Cerebellar nuclear complex (tissue), 1 donor: ENCODE data around the gene STRN3.
"Not testable (repeated sequence)": the region's sequence is repeated elsewhere in the genome, so short reads cannot be mapped to it uniquely, and the experiment has no call there.

ENCODE experiments used
- DNase-seq, 2 experiments: peaks; one replicate each; lab custom pipeline; 2025; lab: John Stamatoyannopoulos, UW

Gene STRN3, protein sequence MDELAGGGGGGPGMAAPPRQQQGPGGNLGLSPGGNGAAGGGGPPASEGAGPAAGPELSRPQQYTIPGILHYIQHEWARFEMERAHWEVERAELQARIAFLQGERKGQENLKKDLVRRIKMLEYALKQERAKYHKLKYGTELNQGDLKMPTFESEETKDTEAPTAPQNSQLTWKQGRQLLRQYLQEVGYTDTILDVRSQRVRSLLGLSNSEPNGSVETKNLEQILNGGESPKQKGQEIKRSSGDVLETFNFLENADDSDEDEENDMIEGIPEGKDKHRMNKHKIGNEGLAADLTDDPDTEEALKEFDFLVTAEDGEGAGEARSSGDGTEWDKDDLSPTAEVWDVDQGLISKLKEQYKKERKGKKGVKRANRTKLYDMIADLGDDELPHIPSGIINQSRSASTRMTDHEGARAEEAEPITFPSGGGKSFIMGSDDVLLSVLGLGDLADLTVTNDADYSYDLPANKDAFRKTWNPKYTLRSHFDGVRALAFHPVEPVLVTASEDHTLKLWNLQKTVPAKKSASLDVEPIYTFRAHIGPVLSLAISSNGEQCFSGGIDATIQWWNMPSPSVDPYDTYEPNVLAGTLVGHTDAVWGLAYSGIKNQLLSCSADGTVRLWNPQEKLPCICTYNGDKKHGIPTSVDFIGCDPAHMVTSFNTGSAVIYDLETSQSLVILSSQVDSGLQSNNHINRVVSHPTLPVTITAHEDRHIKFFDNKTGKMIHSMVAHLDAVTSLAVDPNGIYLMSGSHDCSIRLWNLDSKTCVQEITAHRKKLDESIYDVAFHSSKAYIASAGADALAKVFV

DNA sequence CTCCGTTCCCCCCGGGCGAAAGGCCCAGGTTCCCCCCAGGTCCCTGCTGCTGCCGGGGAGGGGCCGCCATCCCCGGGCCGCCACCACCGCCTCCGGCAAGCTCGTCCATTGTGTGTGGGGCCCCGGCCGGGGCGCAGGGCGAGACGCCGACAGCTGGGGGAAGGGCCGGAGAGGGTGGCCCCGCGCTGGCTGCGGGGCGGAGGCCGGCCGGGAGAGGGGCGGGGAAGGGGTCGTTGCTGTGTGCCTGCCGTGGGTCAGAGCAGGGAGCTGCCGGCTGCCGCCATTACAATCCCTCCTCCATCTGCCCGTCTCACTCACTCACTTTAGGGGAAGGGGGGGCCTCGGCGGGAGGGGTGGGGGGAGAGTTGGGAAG lies at the start of gene STRN3:
TSS of gene STRN3 (minus strand) at position 303 of the 373 bp plus-strand sequence. CDS start at position 109, 194 bp downstream.
- DNase-seq: no peak

DNA sequence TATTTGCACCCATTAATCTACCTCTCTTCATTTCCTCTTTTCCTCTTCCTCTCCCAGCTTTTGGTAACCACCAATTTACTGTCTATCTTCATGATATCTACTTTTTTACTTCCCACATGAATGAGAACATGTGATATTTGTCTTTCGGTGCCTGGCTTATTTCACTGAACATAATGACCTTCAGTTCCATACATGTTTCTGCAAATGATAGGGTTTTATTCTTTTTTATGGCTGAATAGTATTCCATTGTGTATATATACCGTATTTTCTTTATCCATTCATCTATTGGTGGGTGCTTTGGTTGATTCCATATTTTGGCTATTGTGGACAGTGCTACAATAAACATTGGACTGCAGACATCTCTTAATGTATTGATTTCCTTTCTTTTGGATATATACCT lies 49.0 kb upstream of the STRN3 start:
- DNase-seq: no peak

DNA sequence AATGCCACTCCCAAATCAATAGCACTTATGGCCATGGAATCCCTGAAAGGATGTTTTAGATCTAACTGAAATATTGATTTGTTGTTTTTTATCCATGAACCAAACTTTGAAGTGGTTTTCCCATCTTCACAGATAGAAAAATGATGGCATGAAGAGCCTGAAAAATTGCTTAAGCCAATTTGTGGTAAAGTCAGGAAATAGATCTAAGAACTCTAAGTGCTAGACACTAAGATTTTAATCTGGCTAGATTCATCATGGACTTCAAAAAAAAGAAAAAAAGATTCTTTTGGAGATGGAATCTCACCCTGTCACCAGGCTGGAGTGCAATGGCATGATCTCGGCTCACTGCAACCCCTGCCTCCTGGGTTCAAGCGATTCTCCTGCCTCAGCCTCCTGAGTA lies 45.0 kb upstream of the STRN3 start:
- DNase-seq: no peak

DNA sequence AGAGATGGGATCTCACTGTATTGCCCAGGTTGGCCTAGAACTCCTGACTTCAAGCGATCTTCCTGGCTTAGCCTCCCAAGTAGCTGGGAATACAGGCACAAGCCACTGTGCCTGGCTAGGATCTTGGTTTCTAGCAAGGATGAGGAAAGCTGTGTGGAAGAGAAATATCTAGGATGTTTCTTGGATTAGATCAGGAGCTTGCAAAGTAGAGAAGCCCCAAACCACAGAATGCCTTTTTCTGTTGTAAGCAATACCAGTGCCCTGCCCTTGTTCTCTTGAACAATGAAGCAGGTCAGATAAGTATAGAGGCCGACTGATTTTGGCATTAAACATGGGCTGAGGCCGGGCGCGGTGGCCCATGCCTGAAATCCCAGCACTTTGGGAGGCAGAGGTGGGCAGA lies 44.3 kb upstream of the STRN3 start:
- no peak for DNase-seq

DNA sequence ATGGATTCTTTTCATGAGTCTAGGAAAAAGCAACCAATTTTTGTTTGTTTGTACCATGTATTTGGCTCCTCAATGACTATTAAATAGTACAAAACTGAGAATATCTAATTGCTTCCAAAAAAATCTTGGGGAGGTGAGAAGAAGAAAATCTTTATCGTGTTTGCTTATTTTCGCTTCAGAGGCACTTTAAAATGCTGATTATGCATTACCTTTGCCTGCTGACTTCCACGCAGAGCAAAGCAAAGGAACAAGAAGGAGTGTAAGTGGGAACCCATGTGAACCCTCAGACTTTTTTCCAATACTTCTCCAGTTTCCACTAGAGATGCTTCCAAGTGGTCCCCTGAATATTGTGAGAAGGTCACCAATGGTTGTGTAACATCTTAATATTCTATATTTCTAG lies 43.2 kb upstream of the STRN3 start:
- no peak for DNase-seq

DNA sequence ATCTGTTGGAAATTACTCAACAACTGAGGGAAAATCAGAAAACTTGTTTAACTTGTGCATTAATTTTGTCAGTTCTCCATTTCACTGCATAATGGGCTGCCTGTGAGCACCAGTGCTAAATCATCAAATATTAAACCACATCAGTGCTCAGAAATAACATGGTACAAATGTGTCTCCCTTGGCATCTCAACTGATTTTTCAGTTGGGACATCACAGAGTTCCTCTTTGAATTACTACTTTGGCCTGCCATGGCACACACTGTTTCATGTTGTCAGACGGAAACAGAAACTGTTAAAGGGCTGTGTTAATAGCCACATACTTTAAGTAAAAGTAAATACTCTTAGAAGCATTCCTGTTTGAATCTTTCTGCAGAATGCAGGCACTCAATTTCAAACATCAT lies 42.1 kb upstream of the STRN3 start:
- no peak for DNase-seq

DNA sequence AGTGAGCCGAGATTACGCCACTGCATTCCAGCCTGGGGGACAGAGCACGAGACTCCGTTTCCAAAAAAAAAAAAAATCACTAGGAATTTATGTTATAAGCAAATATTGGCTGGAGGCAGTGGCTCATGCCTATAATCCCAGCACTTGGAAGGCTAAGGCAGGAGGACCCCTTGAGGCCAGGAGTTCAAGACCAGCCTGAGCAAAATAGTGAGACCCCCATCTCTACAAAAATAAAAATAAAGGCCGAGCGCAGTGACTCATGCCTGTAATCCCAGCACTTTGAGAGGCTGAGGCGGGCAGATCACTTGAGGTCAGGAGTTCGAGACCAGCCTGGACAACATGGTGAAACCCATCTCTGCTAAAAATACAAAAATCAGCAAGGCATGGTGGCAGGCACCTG lies 36.7 kb upstream of the STRN3 start:
- DNase-seq: not testable (repeated sequence)

DNA sequence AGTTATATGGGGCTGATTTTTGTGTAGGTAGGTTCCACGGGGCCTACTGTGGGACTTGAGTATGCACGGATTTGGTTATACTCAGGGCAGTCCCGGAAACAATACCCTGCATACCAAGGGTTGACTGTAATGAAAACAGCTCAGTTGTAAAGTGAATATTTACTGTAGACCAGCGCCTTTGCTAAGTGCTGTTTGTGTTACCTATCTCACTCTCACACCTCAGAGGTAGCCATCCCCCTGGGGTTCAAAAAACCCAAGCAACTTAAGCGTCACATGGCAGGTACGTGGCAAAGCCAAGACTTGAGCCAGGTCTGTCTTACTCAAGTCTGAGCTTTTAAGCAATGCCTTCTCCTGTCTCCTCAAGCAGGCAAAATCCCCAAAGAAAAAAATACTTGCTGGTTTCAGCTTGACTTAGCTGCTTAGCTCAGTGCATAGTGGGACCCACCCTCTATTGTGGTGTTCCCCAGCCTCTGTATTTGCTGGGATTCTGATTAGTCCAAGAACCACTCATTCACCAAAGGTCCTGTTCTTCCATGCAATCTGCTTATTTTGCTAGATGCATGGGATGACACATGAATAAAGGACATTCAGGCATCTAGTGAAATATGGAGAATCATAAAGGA lies 34.2 kb upstream of the STRN3 start:
- no peak for DNase-seq

DNA sequence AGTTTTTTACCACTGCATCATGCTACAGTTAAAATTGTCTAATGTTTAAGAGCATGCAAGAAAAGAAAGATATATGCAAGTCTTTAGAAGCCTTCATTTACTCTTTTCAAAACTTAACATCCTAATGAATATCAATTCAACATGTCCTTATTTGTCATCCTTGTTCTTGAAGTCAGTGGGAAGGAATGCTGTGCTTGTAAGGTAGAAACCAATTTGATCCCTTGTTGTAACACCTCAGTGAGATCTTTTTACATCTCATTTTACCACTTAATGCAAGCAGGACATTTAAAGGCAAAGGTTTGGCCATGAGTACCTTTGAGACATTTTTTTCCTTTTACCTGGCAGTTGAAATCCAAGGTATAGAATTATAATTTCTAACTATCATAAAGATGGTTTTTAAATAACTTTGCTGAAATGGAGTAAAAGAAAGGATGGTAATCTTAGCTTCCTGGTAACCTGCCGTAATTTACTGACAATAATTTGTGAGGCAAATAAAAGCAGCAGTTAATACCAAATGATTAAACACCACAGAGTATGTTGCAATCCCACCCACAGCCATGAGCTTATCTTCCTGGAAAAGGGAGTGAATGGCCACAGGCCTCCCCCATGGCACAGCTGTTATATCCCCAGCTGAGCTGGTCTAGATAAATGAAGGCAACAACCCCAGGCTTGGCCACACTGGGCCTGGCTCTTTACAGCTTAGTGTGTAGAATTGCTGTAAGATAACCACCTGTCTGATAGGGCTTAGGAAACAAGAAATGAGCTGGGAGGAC lies 33.2 kb upstream of the STRN3 start:
- no peak for DNase-seq

DNA sequence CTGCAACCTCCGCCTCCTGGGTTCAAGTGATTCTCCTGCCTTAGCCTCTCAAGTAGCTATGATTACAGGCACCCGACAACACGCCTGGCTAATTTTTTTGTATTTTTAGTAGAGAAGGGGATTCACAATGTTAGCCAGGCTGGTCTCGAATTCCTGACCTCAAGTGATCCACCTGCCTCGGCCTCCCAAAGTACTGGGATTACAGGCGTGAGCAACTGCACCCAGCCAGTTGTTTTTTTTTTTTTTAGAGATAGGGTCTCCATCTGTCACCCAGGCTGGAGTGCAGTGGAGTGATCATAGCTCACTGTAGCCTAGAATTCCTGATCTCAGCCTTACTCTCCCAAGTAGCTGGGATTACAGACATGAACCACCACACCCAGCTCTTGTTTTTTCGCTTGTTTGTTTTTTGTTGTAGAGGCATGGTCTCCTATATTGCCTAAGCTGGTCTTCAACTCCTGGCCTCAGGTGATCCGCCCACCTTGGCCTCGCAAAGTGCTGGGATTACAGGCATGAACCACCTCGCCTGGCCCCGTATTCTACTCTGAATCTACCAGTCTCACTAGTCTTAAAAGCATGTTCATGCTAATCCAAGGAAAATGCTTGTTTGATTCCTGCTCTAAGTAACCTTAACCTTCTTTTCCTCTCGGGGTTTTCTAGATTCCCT lies 31.7 kb upstream of the STRN3 start:
- no peak for DNase-seq

DNA sequence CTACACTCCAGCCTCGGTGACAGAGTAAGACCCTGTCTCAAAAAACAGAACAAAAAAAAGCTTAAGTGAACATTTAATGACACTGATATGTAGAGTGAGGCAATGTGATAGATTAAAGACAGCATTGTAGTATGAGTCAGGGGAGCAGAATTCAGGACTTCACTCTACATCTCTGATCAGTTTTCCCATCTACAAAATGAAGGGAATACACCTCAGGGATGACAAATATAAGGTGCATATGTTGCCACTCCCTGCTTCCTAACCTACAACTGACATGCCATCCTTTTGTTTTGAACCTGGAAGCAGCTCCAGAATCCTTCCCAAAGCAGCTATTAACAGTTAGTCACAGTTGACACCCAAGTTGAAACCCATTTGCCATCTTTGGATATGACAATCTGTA lies 30.9 kb upstream of the STRN3 start:
- DNase-seq: no peak

DNA sequence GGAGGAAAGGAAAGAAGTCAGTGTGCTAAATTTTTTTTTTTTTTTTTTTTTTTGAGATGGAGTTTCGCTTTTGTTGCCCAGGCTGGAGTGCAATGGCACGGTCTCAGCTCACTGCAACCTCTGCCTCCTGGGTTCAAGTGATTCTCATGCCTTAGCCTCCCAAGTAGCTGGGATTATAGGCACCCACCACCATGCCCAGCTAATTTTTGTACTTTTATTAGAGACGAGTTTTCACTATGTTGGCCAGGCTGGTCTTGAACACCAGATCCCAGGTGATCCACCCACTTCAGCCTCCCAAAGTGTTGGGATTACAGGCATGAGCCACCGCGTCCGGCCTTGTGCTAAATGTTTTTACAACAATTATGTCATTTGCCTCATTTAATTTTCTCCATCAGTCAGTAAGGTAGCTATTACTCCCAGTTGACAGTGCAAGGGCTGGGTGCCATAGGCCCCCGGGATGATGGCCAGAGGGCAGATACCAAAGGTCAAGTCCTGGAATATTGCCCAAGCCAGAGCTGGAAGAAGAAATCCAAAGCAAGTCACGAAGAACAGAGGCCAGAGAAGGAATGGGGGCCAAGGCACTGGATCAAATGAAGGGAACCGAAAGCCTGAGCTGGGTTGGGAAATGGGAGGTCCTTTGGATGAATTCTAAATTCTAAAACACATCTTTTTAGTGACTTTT lies 26.9 kb upstream of the STRN3 start:
- DNase-seq: not testable (repeated sequence)

DNA sequence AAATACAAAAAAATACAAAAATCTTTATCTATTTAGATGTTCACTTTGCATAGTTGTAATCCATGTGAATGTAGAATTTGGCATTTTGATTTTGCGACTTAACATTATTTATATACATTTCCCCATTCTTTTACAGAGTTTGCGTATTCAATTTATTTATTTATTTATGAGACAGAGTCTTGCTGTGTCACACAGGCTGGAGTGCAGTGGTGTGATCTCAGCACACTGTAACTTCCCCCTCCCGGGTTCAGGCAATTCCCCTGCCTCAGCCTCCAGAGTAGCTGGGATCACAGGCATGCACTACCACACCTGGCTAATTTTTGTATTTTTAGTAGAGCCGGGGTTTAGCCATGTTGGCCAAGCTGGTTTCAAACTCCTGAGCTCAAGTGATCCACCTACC lies 25.3 kb upstream of the STRN3 start:
- DNase-seq: no peak

DNA sequence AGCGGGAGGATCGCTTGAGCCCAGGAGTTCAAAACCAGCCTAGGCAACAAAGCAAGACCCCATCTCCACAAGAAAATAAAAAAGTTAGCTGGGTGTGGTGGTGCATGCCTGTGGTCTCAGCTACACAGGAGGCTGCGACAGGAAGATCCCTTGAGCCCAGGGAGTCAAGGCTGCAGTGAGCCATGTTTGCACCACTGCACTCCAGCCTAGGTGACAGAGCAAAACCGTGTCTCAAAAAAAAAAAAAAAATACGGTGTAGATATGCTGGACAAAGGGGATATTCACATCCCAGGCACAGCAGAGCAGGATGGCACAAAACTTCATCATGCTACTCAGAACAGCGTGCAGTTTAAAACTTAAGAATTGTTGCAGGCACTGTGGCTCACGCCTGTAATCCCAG lies 24.8 kb upstream of the STRN3 start:
- no peak for DNase-seq

DNA sequence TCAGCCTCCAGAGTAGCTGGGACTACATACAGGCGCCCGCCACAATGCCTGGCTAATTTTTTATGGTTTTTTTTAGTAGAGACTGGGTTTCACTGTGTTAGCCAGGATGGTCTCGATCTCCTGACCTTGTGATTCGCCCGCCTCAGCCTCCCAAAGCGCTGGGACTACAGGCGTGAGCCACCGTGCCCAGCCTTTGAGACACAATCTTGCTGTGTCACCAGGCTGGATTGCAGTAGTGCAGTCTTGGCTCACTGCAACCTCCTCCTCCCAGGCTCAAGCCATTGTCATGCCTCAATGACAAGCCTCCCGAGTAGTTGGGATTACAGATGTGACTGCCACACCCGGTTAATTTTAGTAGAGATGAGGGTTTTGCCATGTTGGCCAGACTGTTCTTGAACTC lies 21.3 kb upstream of the STRN3 start:
- no peak for DNase-seq

DNA sequence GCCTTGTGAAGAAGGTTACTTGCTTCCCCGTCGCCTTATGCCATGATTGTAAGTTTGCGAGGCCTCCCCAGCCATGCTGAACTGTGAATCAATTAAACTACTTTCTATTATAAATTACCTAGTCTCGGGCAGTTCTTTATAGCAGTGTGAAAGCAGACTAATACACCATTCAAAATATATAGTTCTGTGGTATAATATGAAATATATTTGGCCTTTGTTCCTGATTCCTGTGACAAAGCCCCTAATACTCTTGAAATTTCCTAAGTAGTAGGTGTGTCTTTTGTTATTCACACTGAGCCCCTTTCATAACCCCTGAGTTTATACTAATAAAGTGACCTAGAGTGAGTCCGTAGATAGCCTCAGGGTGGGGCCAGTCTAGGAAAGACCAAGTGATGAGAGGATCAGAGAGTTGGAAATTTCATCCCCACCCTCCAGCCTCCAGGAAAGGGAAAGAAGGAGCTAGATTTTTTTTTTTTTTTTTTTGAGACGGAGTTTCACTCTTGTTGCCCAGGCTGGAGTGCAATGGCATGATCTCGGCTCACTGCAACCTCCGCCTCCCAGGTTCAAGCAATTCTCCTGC lies 19.4 kb upstream of the STRN3 start:
- no peak for DNase-seq

DNA sequence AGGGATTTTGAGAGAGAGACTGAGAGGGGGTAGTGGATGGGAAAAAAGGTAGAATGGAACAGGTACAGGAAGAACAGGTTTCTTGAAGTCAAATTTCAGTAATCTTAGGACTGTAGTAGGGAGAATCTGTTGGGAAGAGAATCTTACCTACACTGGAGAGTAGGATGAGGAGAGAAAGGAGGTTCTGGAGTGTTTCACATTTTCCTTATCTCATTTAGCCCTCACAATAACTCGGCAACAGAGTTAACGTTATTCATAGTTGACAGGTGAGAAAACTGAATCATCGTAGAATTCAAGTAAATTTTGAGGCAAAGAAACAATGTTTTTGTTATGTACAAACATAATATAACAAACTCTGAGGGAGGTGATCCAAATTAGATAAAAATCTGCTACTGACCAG lies 17.2 kb upstream of the STRN3 start:
- no peak for DNase-seq

DNA sequence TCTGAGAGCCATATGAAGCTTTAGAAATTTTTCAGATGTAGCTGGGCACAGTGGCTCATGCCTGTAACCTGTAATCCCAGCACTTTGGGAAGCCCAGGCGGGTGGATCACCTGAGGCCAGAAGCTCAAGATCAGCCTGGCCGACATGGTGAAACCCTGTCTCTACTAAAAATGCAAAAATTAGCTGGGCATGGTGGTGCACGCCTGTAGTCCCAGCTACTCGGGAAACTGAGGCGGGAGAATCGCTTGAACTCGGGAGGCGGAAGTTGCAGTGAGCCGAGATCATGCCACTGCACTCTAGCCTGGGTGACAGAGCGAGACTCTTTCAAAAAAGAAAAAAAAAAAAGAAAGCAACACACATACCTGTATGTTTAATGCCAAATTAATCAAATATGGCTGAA lies 16.7 kb upstream of the STRN3 start:
- not testable (repeated sequence) for DNase-seq

DNA sequence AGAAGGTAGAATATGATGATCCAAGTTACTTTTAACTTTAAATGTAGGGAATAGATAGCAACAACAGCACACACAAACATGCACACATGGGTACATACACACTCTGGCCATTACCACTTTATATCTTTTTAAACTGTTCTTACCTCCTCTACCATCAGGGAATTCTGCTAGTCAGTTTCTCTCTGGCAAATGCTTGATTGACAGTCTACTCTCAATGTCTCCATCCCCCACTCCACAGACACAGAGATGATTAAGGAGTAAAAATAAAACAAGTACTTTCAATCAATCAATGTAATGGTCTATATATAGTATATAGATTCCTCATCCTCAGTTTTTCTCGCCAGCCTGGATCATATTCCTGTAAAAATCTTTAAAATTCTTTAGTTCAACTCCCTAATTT lies 16.1 kb upstream of the STRN3 start:
- DNase-seq: no peak

DNA sequence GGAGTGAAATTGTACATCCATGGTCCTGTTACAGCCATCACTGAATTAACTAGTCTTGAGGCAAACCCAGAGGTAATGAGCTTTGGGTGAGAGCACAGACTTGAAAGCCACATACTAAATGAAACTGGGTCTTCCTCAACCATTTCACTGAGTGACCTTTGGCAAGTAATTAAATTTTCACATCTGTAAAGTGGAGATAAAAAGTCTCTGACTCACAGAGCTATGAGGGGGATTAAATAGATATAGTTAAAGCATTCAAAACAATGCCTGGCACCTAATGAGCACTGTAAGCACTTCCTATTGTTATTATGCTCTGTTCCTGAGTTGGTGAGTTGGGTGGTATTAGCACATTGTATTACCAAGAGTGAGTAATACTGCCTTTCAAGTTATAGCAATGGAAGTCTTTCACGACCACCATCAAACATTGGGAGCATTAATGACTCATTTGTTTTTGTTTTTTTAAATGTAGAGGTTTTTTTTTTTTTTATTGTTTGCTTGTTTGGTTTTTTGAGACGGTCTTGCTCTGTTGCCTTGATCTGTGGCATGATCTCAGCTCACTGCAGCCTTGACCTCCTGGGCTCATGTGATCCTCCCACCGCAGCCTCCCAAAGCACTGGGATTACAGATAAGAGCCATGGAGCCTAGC lies 12.5 kb upstream of the STRN3 start:
- no peak for DNase-seq
